Measurements from ENCODE around the gene GAL.

GAL gene

GRCh38 chr11:68658661-68659060 lies 25.7 kb upstream of the GAL start:
- DNase-seq (ENCODE audit: low read depth, low spot score): no peak

GRCh38 chr11:68659158-68659921 lies 25.0 kb upstream of the GAL start:
- DNase-seq (ENCODE audit: low read depth, low spot score): peak; percentile 31

GRCh38 chr11:68660066-68660810 lies 24.1 kb upstream of the GAL start:
- DNase-seq (ENCODE audit: low read depth, low spot score): no peak

GRCh38 chr11:68661014-68661413 lies 23.3 kb upstream of the GAL start:
- DNase-seq (ENCODE audit: low read depth, low spot score): no peak

GRCh38 chr11:68661697-68662603 lies 22.4 kb upstream of the GAL start:
- DNase-seq (ENCODE audit: low read depth, low spot score): no peak

GRCh38 chr11:68663482-68664010 lies 20.8 kb upstream of the GAL start:
- DNase-seq (ENCODE audit: low read depth, low spot score): no peak

GRCh38 chr11:68664141-68664540 lies 20.2 kb upstream of the GAL start:
- DNase-seq (ENCODE audit: low read depth, low spot score): no peak

GRCh38 chr11:68664906-68665305 lies 19.4 kb upstream of the GAL start:
- DNase-seq (ENCODE audit: low read depth, low spot score): no peak

- no peak for DNase-seq (ENCODE audit: low read depth, low spot score)
Observed at GRCh38 chr11:68665436-68665835, 18.9 kb upstream of the GAL start.

GRCh38 chr11:68666849-68667248 lies 17.5 kb upstream of the GAL start:
- no peak for DNase-seq (ENCODE audit: low read depth, low spot score)

GRCh38 chr11:68667511-68668500 lies 16.5 kb upstream of the GAL start:
- DNase-seq (ENCODE audit: low read depth, low spot score): no peak

- no peak for DNase-seq (ENCODE audit: low read depth, low spot score)
Observed at GRCh38 chr11:68669301-68670090, 14.8 kb upstream of the GAL start.

GRCh38 chr11:68670208-68670992 lies 13.9 kb upstream of the GAL start:
- DNase-seq (ENCODE audit: low read depth, low spot score): no peak

GRCh38 chr11:68673306-68673945 lies 10.9 kb upstream of the GAL start:
- no peak for DNase-seq (ENCODE audit: low read depth, low spot score)

- DNase-seq (ENCODE audit: low read depth, low spot score): no peak
Observed at GRCh38 chr11:68673991-68674390, 10.4 kb upstream of the GAL start.

GRCh38 chr11:68674461-68674860 lies 9.9 kb upstream of the GAL start:
- no peak for DNase-seq (ENCODE audit: low read depth, low spot score)

GRCh38 chr11:68677432-68677831 lies 6.9 kb upstream of the GAL start:
- peak; percentile 80 for DNase-seq (ENCODE audit: low read depth, low spot score)

GRCh38 chr11:68678031-68678441 lies 6.3 kb upstream of the GAL start:
- DNase-seq (ENCODE audit: low read depth, low spot score): no peak
